KMS-11 (cell line): ENCODE results near the gene NLRC5.

Experiments
- H2AFZ ChIP-seq: fragments of 200-600 bp; sonication (generic); 2 replicates; pipeline ENCODE4 v1.6.1; 2016; ENCODE audit warnings: antibody characterized with exemption, mixed run types, low read depth
- H3K27ac ChIP-seq: fragments of 200-600 bp; sonication (generic); 2 replicates; pipeline ENCODE4 v1.6.1; 2016; ENCODE audit warnings: mild to moderate bottlenecking, mixed run types
- H3K27me3 ChIP-seq: fragments of 200-600 bp; sonication (generic); 2 replicates; pipeline ENCODE4 v1.6.1; 2017; ENCODE audit warnings: mild to moderate bottlenecking, low read depth, mixed run types, moderate library complexity; ENCODE audit not compliant: insufficient read depth
- H3K36me3 ChIP-seq: fragments of 200-600 bp; sonication (generic); 2 replicates; pipeline ENCODE4 v1.6.1; 2017; ENCODE audit warnings: mild to moderate bottlenecking, mixed run types; ENCODE audit not compliant: insufficient read depth
- H3K4me1 ChIP-seq: fragments of 200-600 bp; sonication (generic); 2 replicates; pipeline ENCODE4 v1.6.1; 2016; ENCODE audit warnings: mild to moderate bottlenecking, low read depth, mixed run types; ENCODE audit not compliant: poor library complexity, severe bottlenecking
- H3K4me2 ChIP-seq: fragments of 200-600 bp; sonication (generic); 2 replicates; pipeline ENCODE4 v1.7.0; 2016; ENCODE audit warnings: mild to moderate bottlenecking, mixed run types
- H3K4me3 ChIP-seq: fragments of 200-600 bp; sonication (generic); IDR thresholded peaks from 2 replicates; pipeline ENCODE4 v1.6.1; 2017; ENCODE audit warnings: low read depth, low read length, mixed read lengths; ENCODE audit not compliant: insufficient read depth
- H3K79me2 ChIP-seq: fragments of 200-600 bp; sonication (generic); 2 replicates; pipeline ENCODE4 v1.6.1; 2016; ENCODE audit warnings: low read depth, mixed run types; ENCODE audit not compliant: insufficient read depth
- H3K9ac ChIP-seq: fragments of 200-600 bp; sonication (generic); 2 replicates; pipeline ENCODE4 v1.6.1; 2016; ENCODE audit warnings: mild to moderate bottlenecking, mixed run types
- H4K20me1 ChIP-seq: fragments of 200-600 bp; sonication (generic); 2 replicates; pipeline ENCODE4 v1.6.1; 2016; ENCODE audit warnings: mild to moderate bottlenecking, mixed run types; ENCODE audit not compliant: insufficient read depth
- CTCF ChIP-seq: fragments of 200-600 bp; sonication (generic); conservative IDR thresholded peaks from 2 replicates; pipeline ENCODE4 v1.6.1; 2017; ENCODE audit warnings: low read depth, mild to moderate bottlenecking, antibody characterized with exemption, low read length, moderate library complexity, mixed read lengths

Gene NLRC5

GRCh38 chr16:57053206-57053605, 63.8 kb downstream of the NLRC5 start:
- no peak for TF ChIP-seq CTCF
- Histone ChIP-seq H4K20me1 (no peaks in the 10 kb centered on the region), H3K9ac (no peak overlapping the region), H3K36me3 (no peaks in the 10 kb centered on the region), H3K4me3 (no peak overlapping the region), H3K27me3 (no peaks in the 10 kb centered on the region), H3K4me2 (no peak overlapping the region), H3K4me1 (peaks cover 25% of the 10 kb centered on the region), H2AFZ (no peak overlapping the region), H3K27ac (no peak overlapping the region), H3K79me2 (no peaks in the 10 kb centered on the region)

GRCh38 chr16:57054338-57054737, 65.0 kb downstream of the NLRC5 start:
- Histone ChIP-seq H3K9ac (no peak overlapping the region), H3K4me2 (no peak overlapping the region)

GRCh38 chr16:57054771-57055170, 65.4 kb downstream of the NLRC5 start:
- Histone ChIP-seq H3K79me2 (no peaks in the 10 kb centered on the region), H3K36me3 (no peaks in the 10 kb centered on the region), H3K9ac (no peak overlapping the region), H2AFZ (no peak overlapping the region), H3K27me3 (no peaks in the 10 kb centered on the region), H3K4me1 (peaks cover 9% of the 10 kb centered on the region), H3K27ac (no peak overlapping the region), H4K20me1 (no peaks in the 10 kb centered on the region), H3K4me3 (no peak overlapping the region), H3K4me2 (no peak overlapping the region)
- no peak for TF ChIP-seq CTCF

More at GRCh38 chr16:57054338-57054737, 65.0 kb downstream of the NLRC5 start:
- H3K79me2 ChIP-seq: no peaks in the 10 kb centered on the region
- no peaks in the 10 kb centered on the region for H3K27me3 ChIP-seq
- no peak for TF ChIP-seq CTCF
- no peak overlapping the region for H3K27ac ChIP-seq
- H4K20me1 ChIP-seq: no peaks in the 10 kb centered on the region
- no peak overlapping the region for H3K4me3 ChIP-seq
- H3K36me3 ChIP-seq: no peaks in the 10 kb centered on the region
- no peak overlapping the region for H2AFZ ChIP-seq
- peaks cover 14% of the 10 kb centered on the region for H3K4me1 ChIP-seq

- Histone ChIP-seq H3K27ac (no peak overlapping the region), H3K36me3 (no peaks in the 10 kb centered on the region), H3K4me2 (no peak overlapping the region), H4K20me1 (no peaks in the 10 kb centered on the region), H3K4me1 (peaks cover under 1% of the 10 kb centered on the region), H3K9ac (no peak overlapping the region), H3K4me3 (no peak overlapping the region), H3K27me3 (no peaks in the 10 kb centered on the region), H3K79me2 (no peaks in the 10 kb centered on the region), H2AFZ (no peak overlapping the region)
- TF ChIP-seq CTCF: no peak
These were observed 66.3 kb downstream of the NLRC5 start for GRCh38 chr16:57055671-57056070.
